HEK293T (cell line): ENCODE data around the gene ZBTB46.
A peak's percentile ranks its signal among the peaks of the same experiment; 100 is the strongest.

Experiments
- BHLHE40 ChIP-seq: fragments of 450-650 bp; IDR thresholded peaks from 2 replicates; pipeline ENCODE4 v1.6.1; 2016; ENCODE audit warnings: mild to moderate bottlenecking, moderate library complexity, borderline replicate concordance
- FOXK2 ChIP-seq: fragments of 450-650 bp; IDR thresholded peaks from 2 replicates; pipeline ENCODE4 v1.6.1; 2016; ENCODE audit warnings: mild to moderate bottlenecking
- FOXM1 ChIP-seq: fragments of 450-650 bp; IDR thresholded peaks from 2 replicates; pipeline ENCODE4 v1.6.1; 2017; ENCODE audit warnings: mild to moderate bottlenecking, borderline replicate concordance
- LEF1 ChIP-seq: fragments of 450-650 bp; IDR thresholded peaks from 2 replicates; pipeline ENCODE4 v1.6.1; 2017; ENCODE audit warnings: mild to moderate bottlenecking, borderline replicate concordance
- PKNOX1 ChIP-seq: fragments of 450-650 bp; IDR thresholded peaks from 2 replicates; pipeline ENCODE4 v1.6.1; 2016
- SUZ12 ChIP-seq: fragments of 450-650 bp; IDR thresholded peaks from 2 replicates; pipeline ENCODE4 v1.6.1; 2016; ENCODE audit warnings: mild to moderate bottlenecking
- ZNF384 ChIP-seq: fragments of 450-650 bp; IDR thresholded peaks from 2 replicates; pipeline ENCODE4 v1.6.1; 2016

- TF ChIP-seq ZNF384 (no peak), PKNOX1 (peak; percentile 40; the same call in 1 of the 2 replicates), FOXK2 (no peak), BHLHE40 (no peak), SUZ12 (no peak), LEF1 (no peak), FOXM1 (no peak)
These were observed 11.7 kb downstream of the ZBTB46 start for GRCh38 chr20:63819224-63819921.
